ENCODE results near the gene CEP192. TPM values are rescaled to one million over a fixed set of nuclear protein-coding genes. Genes with fewer than 3 reads are reported as not detected.

Gene CEP192
- total RNA-seq, 4 donors from 2014 or later = 35.3 to 80.3 (median 66.6) TPM

DNA sequence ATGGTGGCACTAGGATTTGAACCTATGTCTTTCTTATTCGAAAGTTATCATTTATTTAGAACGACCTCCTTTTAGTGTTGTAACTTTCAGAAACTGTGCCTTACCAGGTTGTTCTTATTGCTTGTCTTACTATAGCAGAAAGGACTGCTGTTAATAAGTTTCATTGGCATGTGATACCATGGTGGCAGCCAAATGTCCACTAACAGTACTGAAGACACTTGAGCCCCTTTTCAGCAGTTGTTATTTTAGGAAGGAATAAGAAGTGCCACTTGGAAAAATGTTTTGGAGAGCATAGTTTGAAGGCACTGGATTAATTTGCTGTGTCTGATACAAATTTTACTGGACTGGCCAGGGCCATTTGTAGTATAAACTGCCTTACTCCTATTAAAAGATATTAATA is 37.7 kb downstream of the CEP192 start:
- no peak overlapping the region for H3K4me3 ChIP-seq
- TF ChIP-seq, protein P1, sequence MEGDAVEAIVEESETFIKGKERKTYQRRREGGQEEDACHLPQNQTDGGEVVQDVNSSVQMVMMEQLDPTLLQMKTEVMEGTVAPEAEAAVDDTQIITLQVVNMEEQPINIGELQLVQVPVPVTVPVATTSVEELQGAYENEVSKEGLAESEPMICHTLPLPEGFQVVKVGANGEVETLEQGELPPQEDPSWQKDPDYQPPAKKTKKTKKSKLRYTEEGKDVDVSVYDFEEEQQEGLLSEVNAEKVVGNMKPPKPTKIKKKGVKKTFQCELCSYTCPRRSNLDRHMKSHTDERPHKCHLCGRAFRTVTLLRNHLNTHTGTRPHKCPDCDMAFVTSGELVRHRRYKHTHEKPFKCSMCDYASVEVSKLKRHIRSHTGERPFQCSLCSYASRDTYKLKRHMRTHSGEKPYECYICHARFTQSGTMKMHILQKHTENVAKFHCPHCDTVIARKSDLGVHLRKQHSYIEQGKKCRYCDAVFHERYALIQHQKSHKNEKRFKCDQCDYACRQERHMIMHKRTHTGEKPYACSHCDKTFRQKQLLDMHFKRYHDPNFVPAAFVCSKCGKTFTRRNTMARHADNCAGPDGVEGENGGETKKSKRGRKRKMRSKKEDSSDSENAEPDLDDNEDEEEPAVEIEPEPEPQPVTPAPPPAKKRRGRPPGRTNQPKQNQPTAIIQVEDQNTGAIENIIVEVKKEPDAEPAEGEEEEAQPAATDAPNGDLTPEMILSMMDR (IDR thresholded peaks at IDR 0.05) = no peak
- no peak for TF ChIP-seq POLR2A (IDR thresholded peaks at IDR 0.05)
- DNase-seq = no peak
- no peaks in the 10 kb centered on the region for H3K4me1 ChIP-seq
- H3K36me3 ChIP-seq = no peaks in the 10 kb centered on the region
- H3K27ac ChIP-seq = no peak overlapping the region
- no peaks in the 10 kb centered on the region for H3K9me3 ChIP-seq
- H3K27me3 ChIP-seq = no peaks in the 10 kb centered on the region
- intact Hi-C loops (cut with DNase I; ENCODE audit: low total_unique reads) = no loop called here

DNA sequence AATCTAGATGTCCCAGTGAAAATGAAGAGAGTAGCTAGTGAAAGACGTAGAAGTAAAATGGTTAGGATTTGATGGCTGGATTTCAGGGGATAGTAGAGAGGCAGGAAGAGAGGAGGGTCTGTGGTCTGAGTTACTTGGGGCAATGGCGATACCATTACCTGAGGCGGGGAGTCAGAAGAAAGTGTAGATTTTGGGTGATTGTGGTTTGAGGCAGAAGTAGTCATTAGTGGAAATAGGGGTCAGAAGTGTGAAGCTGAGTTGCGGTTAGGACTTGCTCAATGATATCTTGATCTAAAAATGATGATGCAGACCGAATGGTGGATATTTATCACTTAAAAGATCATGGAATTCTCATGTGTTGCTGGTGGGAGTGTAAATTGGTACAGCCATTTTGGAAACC is 41.0 kb downstream of the CEP192 start:
- Histone ChIP-seq H3K4me3 (no peak overlapping the region), H3K4me1 (no peaks in the 10 kb centered on the region), H3K9me3 (no peaks in the 10 kb centered on the region), H3K27me3 (no peaks in the 10 kb centered on the region), H3K36me3 (no peaks in the 10 kb centered on the region), H3K27ac (no peak overlapping the region)
- TF ChIP-seq POLR2A (IDR thresholded peaks at IDR 0.05) = no peak
- TF ChIP-seq, protein P1 (IDR thresholded peaks at IDR 0.05) = no peak
- intact Hi-C loops (cut with DNase I; ENCODE audit: low total_unique reads) = no loop called here
- no peak for DNase-seq

DNA sequence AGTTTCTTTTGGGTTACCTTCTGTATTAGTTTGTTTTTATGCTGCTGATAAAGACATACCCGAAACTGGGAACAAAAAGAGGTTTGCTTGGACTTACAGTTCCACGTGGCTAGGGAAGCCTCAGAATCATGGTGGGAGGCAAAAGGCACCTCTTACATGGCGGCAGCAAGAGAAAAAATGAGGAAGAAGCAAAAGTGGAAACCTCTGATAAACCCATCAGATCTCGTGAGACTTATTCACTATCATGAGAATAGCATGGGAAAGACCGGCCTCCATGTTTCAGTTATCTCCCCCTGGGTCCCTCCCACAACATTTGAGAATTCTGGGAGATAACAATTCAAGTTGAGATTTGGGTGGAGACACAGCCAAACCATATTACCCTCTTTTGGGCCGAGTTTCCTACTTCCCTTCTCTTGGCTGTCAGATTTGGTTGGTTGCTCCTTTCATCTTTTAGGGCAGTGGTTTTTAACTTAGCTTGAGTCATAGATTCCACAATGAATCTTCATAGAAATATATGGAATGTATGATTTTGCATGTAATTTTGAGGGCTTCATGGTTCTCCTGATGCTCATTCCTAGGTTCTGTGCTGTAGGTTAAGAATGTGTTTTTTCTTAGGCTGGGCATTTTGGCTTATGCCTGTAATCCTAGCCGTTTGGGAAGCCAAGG is 44.2 kb downstream of the CEP192 start:
- Histone ChIP-seq H3K36me3 (no peaks in the 10 kb centered on the region), H3K27ac (no peak overlapping the region), H3K9me3 (no peaks in the 10 kb centered on the region), H3K4me3 (no peak overlapping the region), H3K4me1 (no peaks in the 10 kb centered on the region), H3K27me3 (no peaks in the 10 kb centered on the region)
- TF ChIP-seq POLR2A (IDR thresholded peaks at IDR 0.05) = no peak
- TF ChIP-seq, protein P1 (IDR thresholded peaks at IDR 0.05) = no peak
- DNase-seq = no peak
- intact Hi-C loops (cut with DNase I; ENCODE audit: low total_unique reads) = no loop called here

DNA sequence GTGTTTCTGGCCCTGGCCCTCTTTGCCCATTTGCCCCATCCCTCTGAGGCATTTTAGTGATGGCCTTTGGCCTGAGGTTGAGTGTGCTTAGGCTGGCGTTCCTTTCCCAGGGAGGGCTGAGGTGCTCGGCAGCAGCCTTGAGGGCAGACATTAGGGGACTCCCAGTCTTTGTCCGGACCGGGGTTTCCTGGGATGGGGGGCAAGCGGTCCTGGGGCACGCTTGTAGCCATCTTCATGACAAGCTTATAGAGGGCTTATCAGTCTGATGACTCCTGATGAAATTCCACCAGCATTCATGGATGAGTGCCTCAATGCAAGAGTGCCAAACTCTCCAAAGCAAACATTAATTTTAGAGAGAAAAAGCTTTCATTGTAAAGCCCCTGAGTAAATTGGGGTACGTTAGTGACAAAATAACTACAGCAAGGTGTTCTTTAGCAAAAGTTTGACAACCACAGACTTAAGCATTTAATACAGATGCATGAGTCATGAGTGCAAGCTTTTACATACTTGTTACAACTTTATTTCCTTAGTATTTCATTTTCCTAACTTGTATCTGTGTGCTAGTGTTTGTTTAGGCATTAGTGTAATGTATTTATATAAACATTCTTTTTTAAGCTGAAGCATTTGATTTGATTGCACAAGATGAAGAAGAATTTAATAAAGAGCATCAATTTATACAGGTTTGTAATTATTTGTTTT is 45.6 kb downstream of the CEP192 start:
- no peak for DNase-seq
- Histone ChIP-seq H3K27me3 (no peaks in the 10 kb centered on the region), H3K27ac (no peak overlapping the region), H3K36me3 (no peaks in the 10 kb centered on the region), H3K4me1 (no peaks in the 10 kb centered on the region), H3K9me3 (no peaks in the 10 kb centered on the region), H3K4me3 (no peak overlapping the region)
- TF ChIP-seq, protein P1 (IDR thresholded peaks at IDR 0.05) = no peak
- no peak for TF ChIP-seq POLR2A (IDR thresholded peaks at IDR 0.05)
- intact Hi-C loops (cut with DNase I; ENCODE audit: low total_unique reads) = no loop called here

DNA sequence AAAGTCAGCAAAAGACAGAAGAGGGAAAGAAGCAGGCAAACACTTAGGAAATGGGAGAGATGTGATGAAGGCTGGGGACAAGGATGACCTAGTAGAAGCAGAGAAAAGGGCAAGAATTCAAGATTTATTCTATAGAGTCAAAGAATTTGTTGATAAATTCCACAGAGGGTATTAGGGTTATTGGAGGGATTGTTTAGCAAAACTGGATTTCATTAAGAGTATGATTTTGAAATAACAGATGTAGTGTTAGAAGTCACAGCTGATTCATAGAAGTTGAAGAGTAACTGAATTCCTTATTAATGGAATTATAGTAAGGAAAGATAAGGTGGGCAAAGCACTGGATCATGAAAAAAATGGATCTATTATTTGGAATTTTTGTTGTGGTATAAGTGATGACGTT is 48.6 kb downstream of the CEP192 start:
- DNase-seq = no peak
- H3K27ac ChIP-seq = no peak overlapping the region
- no peaks in the 10 kb centered on the region for H3K27me3 ChIP-seq
- H3K4me1 ChIP-seq = no peaks in the 10 kb centered on the region
- TF ChIP-seq, protein P1 (IDR thresholded peaks at IDR 0.05) = no peak
- no peak for TF ChIP-seq POLR2A (IDR thresholded peaks at IDR 0.05)
- H3K9me3 ChIP-seq = no peaks in the 10 kb centered on the region
- H3K36me3 ChIP-seq = no peaks in the 10 kb centered on the region
- intact Hi-C loops (cut with DNase I; ENCODE audit: low total_unique reads) = no loop called here
- H3K4me3 ChIP-seq = no peak overlapping the region

All from uterus (tissue), 4 donors.